SK-N-SH (cell line): ENCODE results near the gene AP2A2.

Source experiments
- REST ChIP-seq: IDR thresholded peaks from 2 replicates; pipeline ENCODE4 v1.6.1; 2012; ENCODE audit warnings: mild to moderate bottlenecking, low read depth, low read length, moderate library complexity
- USF1 ChIP-seq: IDR thresholded peaks from 2 replicates; pipeline ENCODE4 v1.4.0; 2012; ENCODE audit warnings: low read depth, borderline replicate concordance
- TF ChIP-seq, protein P1 (sequence below): IDR thresholded peaks from 2 replicates; pipeline ENCODE4 v1.4.0; 2012; ENCODE audit warnings: low read depth, borderline replicate concordance
- TF ChIP-seq, protein P2 (sequence below): fragments of 200-600 bp; sonication (generic); IDR thresholded peaks from 2 replicates; pipeline ENCODE4 v1.6.1; 2017; ENCODE audit warnings: antibody characterized with exemption, mild to moderate bottlenecking, moderate library complexity

DNA sequence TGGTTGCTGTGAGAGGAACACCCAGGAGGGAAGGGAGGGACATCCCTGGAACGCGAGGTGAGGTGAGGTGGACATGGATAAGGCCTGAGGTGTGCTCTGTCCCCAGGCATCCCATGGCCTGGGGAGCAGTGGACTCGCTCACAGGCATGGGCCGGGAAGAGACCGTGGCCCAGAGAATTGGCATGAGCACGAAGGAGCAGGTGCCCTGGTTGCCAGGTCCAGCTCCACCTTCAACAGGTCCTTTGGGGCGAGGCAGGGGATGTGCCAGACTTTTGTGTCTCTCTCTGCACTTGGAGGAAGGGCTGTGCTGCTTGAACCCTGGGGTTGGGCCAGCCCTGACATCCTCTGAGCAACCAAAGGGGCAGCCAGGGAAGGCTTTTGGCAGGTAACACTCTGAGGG lies 89.4 kb downstream of the AP2A2 start:
- TF ChIP-seq USF1 (no peak), REST (no peak)
- TF ChIP-seq, protein P1, sequence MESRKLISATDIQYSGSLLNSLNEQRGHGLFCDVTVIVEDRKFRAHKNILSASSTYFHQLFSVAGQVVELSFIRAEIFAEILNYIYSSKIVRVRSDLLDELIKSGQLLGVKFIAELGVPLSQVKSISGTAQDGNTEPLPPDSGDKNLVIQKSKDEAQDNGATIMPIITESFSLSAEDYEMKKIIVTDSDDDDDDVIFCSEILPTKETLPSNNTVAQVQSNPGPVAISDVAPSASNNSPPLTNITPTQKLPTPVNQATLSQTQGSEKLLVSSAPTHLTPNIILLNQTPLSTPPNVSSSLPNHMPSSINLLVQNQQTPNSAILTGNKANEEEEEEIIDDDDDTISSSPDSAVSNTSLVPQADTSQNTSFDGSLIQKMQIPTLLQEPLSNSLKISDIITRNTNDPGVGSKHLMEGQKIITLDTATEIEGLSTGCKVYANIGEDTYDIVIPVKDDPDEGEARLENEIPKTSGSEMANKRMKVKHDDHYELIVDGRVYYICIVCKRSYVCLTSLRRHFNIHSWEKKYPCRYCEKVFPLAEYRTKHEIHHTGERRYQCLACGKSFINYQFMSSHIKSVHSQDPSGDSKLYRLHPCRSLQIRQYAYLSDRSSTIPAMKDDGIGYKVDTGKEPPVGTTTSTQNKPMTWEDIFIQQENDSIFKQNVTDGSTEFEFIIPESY, result no peak
- TF ChIP-seq, protein P2, sequence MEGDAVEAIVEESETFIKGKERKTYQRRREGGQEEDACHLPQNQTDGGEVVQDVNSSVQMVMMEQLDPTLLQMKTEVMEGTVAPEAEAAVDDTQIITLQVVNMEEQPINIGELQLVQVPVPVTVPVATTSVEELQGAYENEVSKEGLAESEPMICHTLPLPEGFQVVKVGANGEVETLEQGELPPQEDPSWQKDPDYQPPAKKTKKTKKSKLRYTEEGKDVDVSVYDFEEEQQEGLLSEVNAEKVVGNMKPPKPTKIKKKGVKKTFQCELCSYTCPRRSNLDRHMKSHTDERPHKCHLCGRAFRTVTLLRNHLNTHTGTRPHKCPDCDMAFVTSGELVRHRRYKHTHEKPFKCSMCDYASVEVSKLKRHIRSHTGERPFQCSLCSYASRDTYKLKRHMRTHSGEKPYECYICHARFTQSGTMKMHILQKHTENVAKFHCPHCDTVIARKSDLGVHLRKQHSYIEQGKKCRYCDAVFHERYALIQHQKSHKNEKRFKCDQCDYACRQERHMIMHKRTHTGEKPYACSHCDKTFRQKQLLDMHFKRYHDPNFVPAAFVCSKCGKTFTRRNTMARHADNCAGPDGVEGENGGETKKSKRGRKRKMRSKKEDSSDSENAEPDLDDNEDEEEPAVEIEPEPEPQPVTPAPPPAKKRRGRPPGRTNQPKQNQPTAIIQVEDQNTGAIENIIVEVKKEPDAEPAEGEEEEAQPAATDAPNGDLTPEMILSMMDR, result no peak
